Neural cell (in vitro differentiated cells): ENCODE measurements around the gene A4GALT.
A peak's percentile ranks its signal among the peaks of the same experiment; 100 is the strongest.

Experiments used
- EP300 ChIP-seq: fragments of 450-650 bp; conservative IDR thresholded peaks from 2 replicates; pipeline ENCODE4 v1.6.1; 2014; ENCODE audit warnings: antibody characterized with exemption, mild to moderate bottlenecking, moderate library complexity; ENCODE audit not compliant: poor library complexity, severe bottlenecking
- EZH2 ChIP-seq: fragments of 200-600, 300-800 bp; shearing (Covaris generic), sonication (generic); IDR thresholded peaks from 2 replicates; pipeline ENCODE4 v1.6.1; 2014; ENCODE audit warnings: antibody characterized with exemption, low read length, borderline replicate concordance, mild to moderate bottlenecking; ENCODE audit not compliant: insufficient read depth, poor library complexity, severe bottlenecking
- MXI1 ChIP-seq: fragments of 450-650 bp; conservative IDR thresholded peaks from 2 replicates; pipeline ENCODE4 v1.6.1; 2014; ENCODE audit warnings: antibody characterized with exemption, mild to moderate bottlenecking; ENCODE audit not compliant: poor library complexity, severe bottlenecking
- POLR2AphosphoS5 ChIP-seq: IDR thresholded peaks from 2 replicates; pipeline ENCODE4 v1.6.1; 2012
- RAD21 ChIP-seq: fragments of 450-650 bp; conservative IDR thresholded peaks from 2 replicates; pipeline ENCODE4 v1.6.1; 2014; ENCODE audit warnings: antibody characterized with exemption, mild to moderate bottlenecking, moderate library complexity
- TF ChIP-seq, protein P1 (sequence below): fragments of 450-650 bp; IDR thresholded peaks from 2 replicates; pipeline ENCODE4 v1.5.1; 2014; ENCODE audit warnings: antibody characterized with exemption, mild to moderate bottlenecking, moderate library complexity; ENCODE audit not compliant: poor library complexity, severe bottlenecking
- TF ChIP-seq, protein P2 (sequence below): IDR thresholded peaks from 2 replicates; pipeline ENCODE4 v1.6.1; 2012; ENCODE audit warnings: borderline replicate concordance

DNA sequence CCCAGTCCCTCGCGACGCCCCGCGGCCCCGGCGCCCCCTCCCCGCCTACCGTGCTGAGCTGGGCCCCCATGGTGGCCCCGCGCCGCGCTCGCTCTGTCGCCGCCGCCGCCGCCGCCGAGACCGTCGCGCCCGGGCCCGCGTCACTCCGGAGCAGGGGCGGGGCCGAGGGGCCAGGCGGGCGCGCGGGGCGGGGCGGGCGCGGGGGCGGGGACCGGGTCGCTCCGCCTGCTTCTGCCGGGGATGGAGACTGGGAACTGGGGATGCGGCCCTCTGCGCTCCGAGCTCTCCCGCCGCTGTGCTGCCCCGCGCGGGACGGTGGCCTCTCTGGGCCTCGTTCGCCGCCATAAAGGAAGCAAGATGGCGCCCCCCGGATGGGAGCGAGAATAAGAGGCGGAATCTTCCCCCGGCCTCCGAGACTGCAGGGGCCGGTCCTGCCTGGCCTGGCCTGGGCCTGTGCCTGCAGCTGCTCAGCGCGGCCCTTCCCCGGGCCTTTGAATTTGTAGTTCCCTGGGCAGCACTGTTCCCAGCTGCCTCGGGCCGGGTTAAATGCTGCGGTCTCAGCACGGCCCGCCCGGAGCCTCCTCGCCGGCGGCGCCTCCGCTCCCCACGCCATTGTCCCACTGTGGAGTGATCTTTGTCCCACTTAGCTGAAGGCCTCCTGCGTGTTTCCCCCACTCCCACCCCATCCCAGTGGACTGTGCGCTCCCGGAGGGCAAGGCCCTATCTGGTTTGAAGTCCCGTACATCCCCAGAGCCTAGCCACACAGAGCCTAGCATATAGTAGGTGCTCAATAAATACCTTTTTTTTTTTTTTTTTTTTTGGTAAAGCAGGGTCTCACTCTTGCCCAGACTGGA lies 71.2 kb downstream of the A4GALT start, which contains the start of gene CYB5R3:
- TF ChIP-seq POLR2AphosphoS5 = peak; percentile 65
- TF ChIP-seq, protein P1, sequence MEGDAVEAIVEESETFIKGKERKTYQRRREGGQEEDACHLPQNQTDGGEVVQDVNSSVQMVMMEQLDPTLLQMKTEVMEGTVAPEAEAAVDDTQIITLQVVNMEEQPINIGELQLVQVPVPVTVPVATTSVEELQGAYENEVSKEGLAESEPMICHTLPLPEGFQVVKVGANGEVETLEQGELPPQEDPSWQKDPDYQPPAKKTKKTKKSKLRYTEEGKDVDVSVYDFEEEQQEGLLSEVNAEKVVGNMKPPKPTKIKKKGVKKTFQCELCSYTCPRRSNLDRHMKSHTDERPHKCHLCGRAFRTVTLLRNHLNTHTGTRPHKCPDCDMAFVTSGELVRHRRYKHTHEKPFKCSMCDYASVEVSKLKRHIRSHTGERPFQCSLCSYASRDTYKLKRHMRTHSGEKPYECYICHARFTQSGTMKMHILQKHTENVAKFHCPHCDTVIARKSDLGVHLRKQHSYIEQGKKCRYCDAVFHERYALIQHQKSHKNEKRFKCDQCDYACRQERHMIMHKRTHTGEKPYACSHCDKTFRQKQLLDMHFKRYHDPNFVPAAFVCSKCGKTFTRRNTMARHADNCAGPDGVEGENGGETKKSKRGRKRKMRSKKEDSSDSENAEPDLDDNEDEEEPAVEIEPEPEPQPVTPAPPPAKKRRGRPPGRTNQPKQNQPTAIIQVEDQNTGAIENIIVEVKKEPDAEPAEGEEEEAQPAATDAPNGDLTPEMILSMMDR = no peak
- no peak for TF ChIP-seq MXI1
- no peak for TF ChIP-seq RAD21
- TF ChIP-seq, protein P2, sequence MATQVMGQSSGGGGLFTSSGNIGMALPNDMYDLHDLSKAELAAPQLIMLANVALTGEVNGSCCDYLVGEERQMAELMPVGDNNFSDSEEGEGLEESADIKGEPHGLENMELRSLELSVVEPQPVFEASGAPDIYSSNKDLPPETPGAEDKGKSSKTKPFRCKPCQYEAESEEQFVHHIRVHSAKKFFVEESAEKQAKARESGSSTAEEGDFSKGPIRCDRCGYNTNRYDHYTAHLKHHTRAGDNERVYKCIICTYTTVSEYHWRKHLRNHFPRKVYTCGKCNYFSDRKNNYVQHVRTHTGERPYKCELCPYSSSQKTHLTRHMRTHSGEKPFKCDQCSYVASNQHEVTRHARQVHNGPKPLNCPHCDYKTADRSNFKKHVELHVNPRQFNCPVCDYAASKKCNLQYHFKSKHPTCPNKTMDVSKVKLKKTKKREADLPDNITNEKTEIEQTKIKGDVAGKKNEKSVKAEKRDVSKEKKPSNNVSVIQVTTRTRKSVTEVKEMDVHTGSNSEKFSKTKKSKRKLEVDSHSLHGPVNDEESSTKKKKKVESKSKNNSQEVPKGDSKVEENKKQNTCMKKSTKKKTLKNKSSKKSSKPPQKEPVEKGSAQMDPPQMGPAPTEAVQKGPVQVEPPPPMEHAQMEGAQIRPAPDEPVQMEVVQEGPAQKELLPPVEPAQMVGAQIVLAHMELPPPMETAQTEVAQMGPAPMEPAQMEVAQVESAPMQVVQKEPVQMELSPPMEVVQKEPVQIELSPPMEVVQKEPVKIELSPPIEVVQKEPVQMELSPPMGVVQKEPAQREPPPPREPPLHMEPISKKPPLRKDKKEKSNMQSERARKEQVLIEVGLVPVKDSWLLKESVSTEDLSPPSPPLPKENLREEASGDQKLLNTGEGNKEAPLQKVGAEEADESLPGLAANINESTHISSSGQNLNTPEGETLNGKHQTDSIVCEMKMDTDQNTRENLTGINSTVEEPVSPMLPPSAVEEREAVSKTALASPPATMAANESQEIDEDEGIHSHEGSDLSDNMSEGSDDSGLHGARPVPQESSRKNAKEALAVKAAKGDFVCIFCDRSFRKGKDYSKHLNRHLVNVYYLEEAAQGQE = peak; percentile 77
- no peak for TF ChIP-seq EZH2
- TF ChIP-seq EP300 = no peak
